Glomerular visceral epithelial cell (primary cell): ENCODE measurements around the gene MSRB1.
A peak's percentile ranks its signal among the peaks of the same experiment; 100 is the strongest.
"Not testable (repeated sequence)": the region's sequence is repeated elsewhere in the genome, so short reads cannot be mapped to it uniquely, and the experiment has no call there.

Experiments used
- DNase-seq: peaks from one replicate; pipeline ENCODE4 v3.0.0-alpha.2; 2016; ENCODE audit errors: extremely low spot score

The MSRB1 gene

DNA sequence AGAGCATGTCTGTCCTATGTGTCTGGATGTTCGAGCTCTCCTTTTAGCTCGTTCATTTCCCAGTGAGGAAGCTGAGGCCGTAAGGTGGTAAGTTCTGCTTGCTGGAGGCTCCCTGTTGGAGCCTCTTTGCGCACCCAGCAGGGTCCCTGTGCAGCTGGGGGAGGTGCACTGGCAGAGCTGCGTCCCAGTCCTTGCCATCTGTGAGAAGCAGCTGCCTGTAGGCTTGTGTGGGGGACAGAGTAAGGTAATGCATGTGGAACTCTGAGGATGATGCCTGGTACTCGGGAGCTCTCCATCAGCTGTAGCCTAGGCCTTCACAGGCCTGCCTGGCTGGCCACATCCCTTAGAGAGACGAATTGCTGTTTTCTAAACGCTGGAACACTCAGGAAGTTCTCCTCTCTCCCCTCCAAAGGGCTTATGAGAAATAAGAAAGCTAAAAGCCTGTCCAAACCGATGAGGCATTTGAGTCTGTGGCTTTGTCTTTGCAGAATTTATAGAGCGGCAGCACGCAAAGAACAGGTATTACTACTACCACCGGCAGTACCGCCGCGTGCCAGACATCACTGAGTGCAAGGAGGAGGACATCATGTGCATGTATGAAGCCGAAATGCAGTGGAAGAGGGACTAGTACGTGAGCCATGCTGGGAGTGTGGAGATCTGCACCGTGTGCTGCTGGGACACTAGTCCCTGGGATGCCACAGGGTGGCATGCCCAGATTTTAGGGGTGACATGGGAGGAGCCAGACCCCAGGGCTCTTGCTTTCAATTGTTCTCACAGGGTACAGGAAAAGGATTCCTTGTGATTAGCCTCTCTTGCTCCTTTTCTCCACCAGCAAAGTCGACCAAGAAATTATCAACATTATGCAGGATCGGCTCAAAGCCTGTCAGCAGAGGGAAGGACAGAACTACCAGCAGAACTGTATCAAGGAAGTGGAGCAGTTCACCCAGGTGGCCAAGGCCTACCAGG, 17.9 kb upstream of the MSRB1 start:
- DNase-seq = peak; percentile 53

- peak; percentile 88 for DNase-seq
Measured at GRCh38 chr16:1959269-1960039, 16.5 kb upstream of the MSRB1 start, which contains the start of gene NDUFB10. Gene NDUFB10 (plus strand): TSS chr16:1959538. CDS start chr16:1959625, 87 bp downstream.

DNA sequence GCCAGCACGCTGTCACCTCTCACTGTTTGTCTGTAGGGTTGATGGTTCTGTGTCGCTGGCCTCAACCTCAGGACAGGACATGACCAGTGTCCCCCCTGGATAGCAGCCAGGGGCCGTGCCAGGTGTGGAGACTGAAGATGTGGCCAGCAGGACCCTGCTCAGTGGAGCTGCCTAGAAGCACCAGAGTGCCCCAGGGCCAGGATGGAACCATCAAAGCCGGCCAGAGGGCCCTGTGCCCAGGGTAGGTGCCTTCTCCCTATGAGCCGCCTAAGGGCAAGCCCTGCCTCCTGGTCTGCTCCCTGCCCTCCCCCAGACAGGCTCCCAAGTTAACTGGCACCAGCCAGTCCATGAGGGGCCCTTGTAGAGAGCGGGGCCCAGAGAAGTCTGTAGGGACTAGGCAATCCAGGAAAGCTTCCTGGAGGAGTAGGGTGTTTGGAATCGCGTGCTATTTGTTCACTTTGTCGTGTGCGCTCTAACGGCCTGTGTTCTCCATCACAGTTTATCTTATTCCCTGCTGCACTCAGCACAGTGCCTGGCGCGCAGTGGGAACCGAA, 15.8 kb upstream of the MSRB1 start:
- no peak for DNase-seq

GRCh38 chr16:1958143-1958491, 15.1 kb upstream of the MSRB1 start:
- not testable (repeated sequence) for DNase-seq

DNA sequence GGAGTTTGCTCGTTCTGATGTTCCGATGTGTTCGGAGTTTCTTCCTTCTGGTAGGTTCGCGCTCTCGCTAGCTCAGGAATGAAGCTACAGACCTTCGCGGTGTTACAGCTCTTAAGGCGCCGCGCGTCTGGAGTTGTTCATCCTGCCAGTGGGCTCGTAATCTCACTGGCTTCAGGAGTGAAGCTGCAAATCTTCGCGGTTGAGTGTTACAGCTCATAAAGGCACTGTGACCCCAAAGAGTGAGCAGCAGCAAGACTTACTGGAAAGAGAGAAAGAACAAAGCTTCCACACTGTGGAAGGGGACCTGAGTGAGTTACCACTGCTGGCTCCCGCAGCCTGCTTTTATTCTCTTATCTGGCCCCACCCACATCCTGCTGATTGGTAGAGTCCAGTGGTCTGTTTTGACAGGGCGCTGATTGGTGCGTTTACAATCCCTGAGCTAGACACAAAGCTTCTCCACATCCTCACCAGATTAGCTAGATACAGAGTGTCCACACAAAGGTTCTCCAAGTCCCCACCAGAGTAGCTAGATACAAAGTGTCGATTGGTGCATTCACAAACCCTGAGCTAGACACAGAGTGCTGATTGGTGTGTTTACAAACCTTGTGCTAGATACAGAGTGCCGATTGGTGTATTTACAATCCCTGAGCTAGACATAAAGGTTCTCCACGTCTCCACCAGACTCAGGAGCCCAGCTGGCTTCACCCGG, 14.6 kb upstream of the MSRB1 start:
- not testable (repeated sequence) for DNase-seq

DNA sequence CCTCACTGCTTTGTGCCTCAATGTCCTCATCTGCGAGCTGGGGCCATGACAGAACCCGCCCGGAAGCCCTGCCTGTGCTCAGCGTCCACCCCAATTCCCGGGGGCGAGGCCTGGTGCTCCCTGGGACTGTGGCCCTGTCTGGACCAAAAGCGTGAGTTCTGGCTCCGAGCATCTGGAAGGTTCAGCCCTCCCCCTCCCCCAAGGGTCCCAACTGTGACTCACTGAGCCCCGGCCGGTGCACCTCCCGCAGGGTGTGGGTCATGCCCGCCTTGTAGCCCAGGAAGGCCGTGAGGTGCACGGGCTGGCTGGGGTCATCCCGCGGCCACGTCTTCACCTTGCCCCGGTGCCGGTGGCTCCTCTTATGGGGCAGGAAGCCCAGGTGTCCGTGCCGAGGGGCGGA, 10.7 kb upstream of the MSRB1 start:
- no peak for DNase-seq

- DNase-seq = no peak
Measured at GRCh38 chr16:1950559-1950958, 7.6 kb upstream of the MSRB1 start.

- no peak for DNase-seq
Measured at GRCh38 chr16:1950047-1950446, 7.0 kb upstream of the MSRB1 start.

GRCh38 chr16:1949507-1949906, 6.5 kb upstream of the MSRB1 start:
- DNase-seq = no peak

- no peak for DNase-seq
Measured at GRCh38 chr16:1947369-1947670, 4.3 kb upstream of the MSRB1 start.

GRCh38 chr16:1946495-1947368, 3.7 kb upstream of the MSRB1 start:
- DNase-seq = no peak

GRCh38 chr16:1945559-1946391, 2.8 kb upstream of the MSRB1 start:
- no peak for DNase-seq

GRCh38 chr16:1944612-1945199, 1.7 kb upstream of the MSRB1 start:
- no peak for DNase-seq

DNA sequence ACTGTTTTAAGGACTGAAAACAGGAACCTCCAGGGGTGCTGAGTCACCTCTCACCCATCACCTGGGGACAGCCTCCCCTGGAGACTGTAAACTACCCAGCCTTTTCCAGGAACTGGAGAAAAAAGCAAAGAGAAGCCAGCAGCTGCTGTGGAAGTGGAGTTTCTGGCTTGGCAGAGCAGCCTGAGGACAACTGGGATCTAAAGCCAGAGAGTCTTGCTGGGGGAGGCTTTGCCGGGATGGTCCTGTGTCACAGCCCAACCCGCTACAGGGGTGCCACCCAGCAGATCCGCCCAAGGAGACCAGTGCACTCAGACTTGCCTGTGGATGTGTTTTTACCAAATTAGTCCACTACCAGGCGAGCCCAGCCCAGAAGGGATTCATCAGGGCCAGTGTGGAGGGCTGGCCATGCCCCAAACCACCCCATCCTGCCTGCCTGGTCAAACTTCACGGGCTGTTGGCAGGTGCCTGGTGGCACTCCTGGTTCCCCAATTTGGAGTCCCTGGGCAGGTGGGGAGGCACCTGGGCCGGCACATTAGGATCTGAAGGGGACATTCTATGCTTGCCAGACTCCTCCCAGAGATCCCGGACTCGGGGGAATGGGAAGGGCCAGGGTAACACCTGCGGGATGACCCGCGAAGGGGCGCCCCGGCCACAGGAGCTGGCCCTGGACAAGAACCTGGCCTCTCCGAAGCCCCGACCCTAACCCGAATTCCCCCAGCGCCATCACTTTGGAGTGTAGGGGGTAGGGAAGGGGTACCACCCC, 771 bp downstream of the MSRB1 start:
- DNase-seq = no peak

DNA sequence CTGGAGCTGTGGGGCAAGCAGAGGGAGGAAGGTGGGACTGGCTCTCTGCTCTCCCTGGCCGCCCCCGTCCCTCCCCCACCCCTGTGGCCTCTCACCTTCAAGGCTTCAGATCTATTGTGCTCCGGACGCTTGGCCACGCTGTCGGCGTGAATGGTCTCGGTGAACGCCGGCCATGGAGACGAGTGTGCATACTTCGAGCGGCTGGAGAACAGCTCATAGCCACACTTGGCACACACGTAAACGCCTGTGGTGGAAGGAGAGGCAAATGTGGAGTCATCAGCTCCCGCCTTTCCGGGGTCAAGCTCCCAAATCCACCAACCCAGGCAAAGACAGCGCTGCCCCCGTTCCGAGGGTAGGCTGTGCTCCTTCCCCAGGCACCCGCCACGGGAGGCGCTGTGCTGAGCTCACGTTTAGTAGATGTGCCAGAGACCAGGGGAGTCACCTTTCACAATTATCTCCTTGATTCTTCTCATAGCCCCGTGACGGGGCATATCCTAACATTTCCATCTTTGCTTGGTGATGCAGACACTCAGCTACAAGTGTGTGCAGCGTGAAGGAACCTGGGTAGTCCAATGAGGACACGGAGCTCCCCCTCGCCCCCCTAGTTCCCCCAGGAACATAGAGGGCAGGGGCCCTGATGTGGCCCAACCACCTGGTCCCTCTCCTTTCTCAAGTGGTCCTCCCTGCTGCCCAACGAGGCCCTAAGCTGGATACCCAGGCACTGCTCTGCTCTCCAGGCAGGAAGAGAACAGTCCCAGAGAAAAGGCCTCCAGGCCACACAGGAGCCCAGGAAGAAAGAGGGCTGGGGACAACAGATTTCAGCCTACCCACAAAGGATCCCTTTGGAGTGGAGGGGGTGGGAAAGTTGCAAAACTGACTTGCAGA, 1.6 kb downstream of the MSRB1 start:
- peak; percentile 81 for DNase-seq

DNA sequence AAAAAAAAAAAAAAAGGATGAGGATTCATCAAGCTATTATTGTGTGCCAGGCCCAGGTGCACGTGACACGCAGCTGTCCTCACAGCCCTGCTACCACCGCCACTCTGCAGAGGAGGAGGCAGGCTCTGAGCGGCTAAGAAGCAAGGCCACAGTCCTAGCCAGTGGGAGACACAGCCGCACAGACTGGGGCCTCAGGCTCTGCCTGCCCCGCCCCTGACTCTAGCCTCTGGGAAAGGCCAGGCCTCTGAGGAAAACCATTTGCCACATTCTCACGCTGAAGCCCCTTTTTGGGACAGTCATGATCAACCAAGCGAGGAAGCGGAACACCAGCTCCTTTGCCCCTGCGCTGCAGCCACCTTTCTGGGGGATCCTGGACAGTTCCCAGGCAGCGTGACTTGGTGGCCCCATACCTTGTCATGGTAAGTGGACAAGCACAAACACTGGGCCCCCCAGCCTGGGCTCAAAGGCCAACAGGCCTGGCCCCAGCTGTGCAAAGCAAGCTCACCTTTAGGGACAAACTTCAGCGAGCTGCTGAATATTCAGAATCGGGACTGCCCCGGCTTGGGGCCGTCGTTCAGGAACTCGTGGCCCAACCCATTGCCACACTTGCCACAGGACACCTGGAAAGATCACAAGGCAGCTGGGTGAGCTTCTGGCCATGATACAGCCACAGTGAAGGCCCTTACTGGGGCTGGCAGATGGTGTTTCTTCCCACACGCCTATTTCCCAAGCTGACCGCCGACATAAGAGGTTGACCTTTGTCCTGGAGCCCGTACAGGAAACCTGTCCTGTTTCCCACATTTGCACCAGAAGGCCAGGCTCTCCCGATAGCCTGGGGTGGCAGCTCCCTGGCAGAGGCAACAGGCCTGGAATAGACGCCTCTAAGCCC, 2.5 kb downstream of the MSRB1 start:
- no peak for DNase-seq

DNA sequence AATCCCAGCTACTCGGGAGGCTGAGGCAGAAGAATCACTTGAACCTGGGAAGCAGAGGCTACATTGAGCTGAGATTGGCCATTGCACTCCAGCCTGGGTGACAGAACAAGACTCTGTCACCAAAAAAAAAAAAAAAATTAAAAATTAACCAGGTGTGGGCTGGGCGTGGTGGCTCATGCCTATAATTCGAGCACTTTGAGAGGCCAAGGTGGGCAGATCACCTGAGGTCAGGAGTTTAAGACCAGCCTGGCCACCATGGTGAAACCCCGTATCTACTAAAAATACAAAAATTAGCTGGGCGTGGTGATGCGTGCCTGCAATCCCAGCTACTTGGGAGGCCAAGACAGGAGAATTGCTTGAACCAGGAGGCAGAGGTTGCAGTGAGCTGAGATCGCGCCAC, 3.2 kb downstream of the MSRB1 start:
- not testable (repeated sequence) for DNase-seq
